Stomach (tissue), 9 donors: ENCODE measurements around the gene B4GALT6. TPM values are rescaled to one million over a fixed set of nuclear protein-coding genes. Genes with fewer than 3 reads are reported as not detected.

Experiments used
- DNase-seq, 2 donors: peaks; one replicate each; pipeline versions ENCODE4 v3.0.0 to v3.0.0-alpha.2; 2013 to 2019
- H3K27ac ChIP-seq, 5 donors: fragments of 200-600 bp in 4 of 5; sonication (generic) in 4 of 5; one replicate each; pipeline ENCODE4 v1.5.1; 2013 to 2019; ENCODE audit warnings: mild to moderate bottlenecking in 1 of 5, moderate library complexity in 1 of 5
- H3K27me3 ChIP-seq, 3 donors: fragments of 200-600 bp; sonication (generic); one replicate each; pipeline ENCODE4 v1.5.1; 2017 to 2019; ENCODE audit warnings: mixed run types in 1 of 3
- H3K36me3 ChIP-seq, 4 donors: fragments of 200-600 bp; sonication (generic); 1 replicate in 3 of 4; 2 replicates in 1 of 4; pipeline ENCODE4 v1.5.1; 2016 to 2019
- H3K4me1 ChIP-seq, 4 donors: fragments of 200-600 bp; sonication (generic); one replicate each; pipeline ENCODE4 v1.5.1; 2016 to 2019
- H3K4me3 ChIP-seq, 4 donors: fragments of 200-600 bp; sonication (generic) in 3 of 4; one replicate each; pipeline ENCODE4 v1.5.1; 2016 to 2019; ENCODE audit warnings: mild to moderate bottlenecking in 1 of 4
- H3K9me3 ChIP-seq, 4 donors: fragments of 200-600 bp; sonication (generic); one replicate each; pipeline ENCODE4 v1.5.1; 2016 to 2019
- CTCF ChIP-seq, 7 experiments: fragments of 450-650 bp in 4 of 7; fragments of 200-600 bp in 3 of 7; sonication (generic) in 3 of 7; IDR thresholded peaks; one replicate each; pipeline ENCODE4 v1.5.1; 2016 to 2019; ENCODE audit warnings: antibody characterized with exemption in 7 of 7, control low read depth in 2 of 7, mild to moderate bottlenecking in 1 of 7
- EP300 ChIP-seq: sonication (generic); formaldehyde crosslinking; IDR thresholded peaks from one replicate; pipeline ENCODE4 v1.6.1; 2017; ENCODE audit warnings: antibody characterized with exemption
- POLR2A ChIP-seq, 4 donors: fragments of 450-650 bp; IDR thresholded peaks; one replicate each; pipeline ENCODE4 v1.6.1; 2016; ENCODE audit warnings: antibody characterized with exemption in 4 of 4, control low read depth in 2 of 4, mild to moderate bottlenecking in 1 of 4, moderate library complexity in 1 of 4
- POLR2AphosphoS5 ChIP-seq, 3 donors: sonication (generic); formaldehyde crosslinking; IDR thresholded peaks; one replicate each; pipeline ENCODE4 v1.6.1; 2016; ENCODE audit warnings: antibody characterized with exemption in 3 of 3
- WGBS, 5 donors: extraction: QIAGEN DNeasy Blood & Tissue Kit in 3 of 5; methylation state at CpG; one replicate each; pipeline versions ENCODE4 v1.1.5 to v1.1.7; 2013 to 2018; 5-methylcytosine and 5-hydroxymethylcytosine counted together
- intact Hi-C: fragments of 100-400 bp; cut with DNase I; formaldehyde crosslinking; loops from one replicate; pipeline ENCODE4 v1.15.1; 2023; ENCODE audit warnings: low total_unique reads
- polyA plus RNA-seq, 3 donors: library from polyadenylated mRNA; stranded (reverse); fragments of 200-250 nt; gene quantifications; one replicate each; pipeline ENCODE4 v1.2.3, GENCODE V29; 2013
- total RNA-seq, 5 donors: library from RNA; depleted of rRNA; stranded (reverse); fragments of >200 nt; gene quantifications; one replicate each; pipeline versions ENCODE4 v1.1.0 to v1.2.3, GENCODE V29; 2014 to 2016
- donor health status: healthy with polysubstance abuse.
- donor health status: Bipolar disorder and iron deficiency.
- donor health status: healthy.

Gene B4GALT6
- total and polyA plus RNA-seq, 8 donors: 0.45 to 8.4 (median 1.3) TPM; not detected in 1

- no peak for DNase-seq
- no peak for TF ChIP-seq POLR2A (IDR thresholded peaks at IDR 0.05)
- Histone ChIP-seq H3K27me3 (no peaks in the 10 kb centered on the region), H3K4me3 (no peak overlapping the region), H3K9me3 (no peaks in the 10 kb centered on the region), H3K4me1 (peaks cover 27 to 49% (median 37%) of the 10 kb centered on the region in 4 donors), H3K27ac (peak overlapping the region in 4 of 5 donors; percentile 36 to 74 (median 51)), H3K36me3 (no peaks in the 10 kb centered on the region)
- 50 to 76% (median 61%) methylated on average over 5 of the region's 5 CpGs for WGBS, 5 donors
- intact Hi-C loops: no loop called here
These were observed 4.5 kb downstream of the B4GALT6 start for GRCh38 chr18:31679791-31680432.

- intact Hi-C loops: no loop called here
- DNase-seq: peak in 1 of 2 donors; percentile 13
- H3K4me3 ChIP-seq: no peak overlapping the region
- H3K9me3 ChIP-seq: no peaks in the 10 kb centered on the region
- H3K36me3 ChIP-seq: no peaks in the 10 kb centered on the region
- H3K4me1 ChIP-seq: peaks cover 27 to 46% (median 34%) of the 10 kb centered on the region in 4 donors
- TF ChIP-seq POLR2AphosphoS5 (IDR thresholded peaks at IDR 0.05) (peak in 1 of 3 donors; percentile 33), EP300 (no peak)
- 36 to 46% (median 44%) methylated on average over 3 of the region's 3 CpGs for WGBS, 5 donors
- H3K27me3 ChIP-seq: no peaks in the 10 kb centered on the region
- peak overlapping the region in 4 of 5 donors; percentile 31 to 74 (median 38) for H3K27ac ChIP-seq
These were observed 5.1 kb downstream of the B4GALT6 start for GRCh38 chr18:31679133-31679742.

- no peak for DNase-seq
- no peak overlapping the region for H3K4me3 ChIP-seq
- TF ChIP-seq CTCF (IDR thresholded peaks at IDR 0.05) (no peak), POLR2AphosphoS5 (IDR thresholded peaks at IDR 0.05) (no peak), POLR2A (IDR thresholded peaks at IDR 0.05) (no peak), EP300 (no peak)
- peaks cover 21 to 38% (median 28%) of the 10 kb centered on the region in 4 donors for H3K4me1 ChIP-seq
- WGBS, 5 donors: 77 to 88% (median 79%) methylated on average over 4 of the region's 4 CpGs
- H3K27me3 ChIP-seq: no peaks in the 10 kb centered on the region
- intact Hi-C loops: no loop called here
- no peaks in the 10 kb centered on the region for H3K36me3 ChIP-seq
- H3K27ac ChIP-seq: peak overlapping the region in 4 of 5 donors; percentile 36 to 74 (median 40)
- H3K9me3 ChIP-seq: no peaks in the 10 kb centered on the region
These were observed 6.0 kb downstream of the B4GALT6 start for GRCh38 chr18:31678425-31678824.

- 63 to 73% (median 66%) methylated on average over 6 of the region's 6 CpGs for WGBS, 5 donors
- H3K27me3 ChIP-seq: no peaks in the 10 kb centered on the region
- DNase-seq: no peak
- TF ChIP-seq CTCF (IDR thresholded peaks at IDR 0.05) (no peak), POLR2AphosphoS5 (IDR thresholded peaks at IDR 0.05) (no peak), EP300 (no peak), POLR2A (IDR thresholded peaks at IDR 0.05) (no peak)
- H3K9me3 ChIP-seq: no peaks in the 10 kb centered on the region
- H3K4me1 ChIP-seq: peaks cover 21 to 42% (median 28%) of the 10 kb centered on the region in 4 donors
- H3K36me3 ChIP-seq: no peaks in the 10 kb centered on the region
- H3K4me3 ChIP-seq: no peak overlapping the region
- H3K27ac ChIP-seq: peak overlapping the region in 1 of 5 donors; percentile 2
- intact Hi-C loops: no loop called here
These were observed 6.8 kb downstream of the B4GALT6 start for GRCh38 chr18:31677592-31677991.

- Histone ChIP-seq H3K27ac (no peak overlapping the region), H3K36me3 (no peaks in the 10 kb centered on the region), H3K4me3 (no peak overlapping the region), H3K27me3 (no peaks in the 10 kb centered on the region), H3K4me1 (peaks cover 19 to 36% (median 28%) of the 10 kb centered on the region in 4 donors), H3K9me3 (no peaks in the 10 kb centered on the region)
- TF ChIP-seq POLR2A (IDR thresholded peaks at IDR 0.05): no peak
- TF ChIP-seq POLR2AphosphoS5 (IDR thresholded peaks at IDR 0.05): no peak
- TF ChIP-seq CTCF (IDR thresholded peaks at IDR 0.05): no peak
- TF ChIP-seq EP300: no peak
- intact Hi-C loops: no loop called here
- DNase-seq: no peak
These were observed 9.0 kb downstream of the B4GALT6 start for GRCh38 chr18:31675404-31675803.
